PC-3 (cell line): ENCODE measurements around the gene AHCYL1.

Experiments
- CTCF ChIP-seq: fragments of 300-600 bp; sonication (generic); conservative IDR thresholded peaks from 2 replicates; pipeline ENCODE4 v1.5.1; 2017; ENCODE audit warnings: antibody characterized with exemption, low read depth, mild to moderate bottlenecking, low read length
- EZH2 ChIP-seq: fragments of 300-600 bp; sonication (generic); IDR thresholded peaks from one replicate; pipeline ENCODE4 v1.6.1; 2017; ENCODE audit warnings: antibody characterized with exemption, mild to moderate bottlenecking, low read length; ENCODE audit not compliant: unreplicated experiment
- EZH2phosphoT487 ChIP-seq: fragments of 300-600 bp; sonication (generic); IDR thresholded peaks from 2 replicates; pipeline ENCODE4 v1.6.1; 2018; ENCODE audit warnings: mild to moderate bottlenecking, antibody characterized with exemption, low read length, borderline replicate concordance

- TF ChIP-seq EZH2 (no peak), CTCF (no peak), EZH2phosphoT487 (no peak)
These were observed 5.1 kb downstream of the AHCYL1 start for GRCh38 chr1:109989506-109990301.
